H1 (cell line): Measurements from ENCODE around the gene CALD1. TPM values are rescaled to one million over a fixed set of nuclear protein-coding genes. Genes with fewer than 3 reads are reported as not detected.

Source experiments
- CTCF ChIA-PET: fragments of 300-600 bp; sonication (Branson Sonifier 250); formaldehyde crosslinking; loops from one replicate; lab custom pipeline; 2021; ENCODE audit not compliant: partially characterized antibody; lab: Charles Lee
- POLR2A ChIA-PET: fragments of 300-600 bp; sonication (Branson Sonifier 250); formaldehyde crosslinking; loops from one replicate; lab custom pipeline; 2021; ENCODE audit warnings: inconsistent platforms; ENCODE audit not compliant: partially characterized antibody; lab: Charles Lee
- DNase-seq, 2 experiments: peaks; one replicate each; pipeline versions ENCODE4 v3.0.0 to v3.0.0-alpha.2; 2010 to 2022; ENCODE audit warnings: low spot score in 2 of 2, low read depth in 1 of 2, mixed read lengths in 1 of 2
- FAIRE-seq: peaks from 2 replicates; lab custom pipeline; 2011; peaks lifted over from hg19 to GRCh38; lab: Jason Lieb, UNC
- H2AFZ ChIP-seq: 2 replicates; pipeline ENCODE4 v1.8.1; 2012; ENCODE audit warnings: low read length, inconsistent platforms
- H2AK5ac ChIP-seq: 2 replicates; pipeline ENCODE4 v1.6.1; 2013; ENCODE audit warnings: low read depth, low read length
- H2BK120ac ChIP-seq: replicated peaks from 2 replicates; pipeline ENCODE3; 2013; ENCODE audit warnings: low read depth, low read length, inconsistent platforms
- H2BK12ac ChIP-seq: 2 replicates; pipeline ENCODE4 v1.6.1; 2013; ENCODE audit warnings: low read depth, low read length
- H2BK15ac ChIP-seq: 2 replicates; pipeline ENCODE4 v1.6.1; 2013; ENCODE audit warnings: low read length
- H2BK20ac ChIP-seq: 2 replicates; pipeline ENCODE4 v1.6.1; 2013; ENCODE audit warnings: low read length
- H2BK5ac ChIP-seq: 2 replicates; pipeline ENCODE4 v1.6.1; 2013; ENCODE audit warnings: low read depth, low read length
- H3K14ac ChIP-seq: 2 replicates; pipeline ENCODE4 v1.6.1; 2013; ENCODE audit warnings: inconsistent platforms; ENCODE audit not compliant: insufficient read length
- H3K18ac ChIP-seq: 2 replicates; pipeline ENCODE4 v1.6.1; 2013; ENCODE audit warnings: low read length; ENCODE audit errors: extremely low read depth
- H3K23ac ChIP-seq: 2 replicates; pipeline ENCODE4 v1.6.1; 2013; ENCODE audit warnings: inconsistent platforms; ENCODE audit not compliant: insufficient read length
- H3K23me2 ChIP-seq: 2 replicates; pipeline ENCODE4 v1.6.1; 2013; ENCODE audit warnings: low read depth, low read length
- H3K27ac ChIP-seq: 2 replicates; pipeline ENCODE4 v1.6.1; 2011; ENCODE audit warnings: low read depth, low read length, inconsistent platforms
- H3K27me3 ChIP-seq, 4 experiments: replicated peaks in 1 of 4; 1 replicate in 1 of 4; 2 replicates in 3 of 4; pipeline versions ENCODE4 v1.6.1 to v1.8.1; 2011 to 2013; ENCODE audit warnings: low read length in 3 of 4, mild to moderate bottlenecking in 3 of 4, inconsistent platforms in 2 of 4, mixed read lengths in 2 of 4, moderate library complexity in 1 of 4; ENCODE audit not compliant: control insufficient read depth in 3 of 4, insufficient read depth in 3 of 4; ENCODE audit errors: extremely low read depth in 1 of 4
- H3K36me3 ChIP-seq, 4 experiments: 2 replicates each; pipeline versions ENCODE4 v1.6.1 to v1.8.1; 2011 to 2013; ENCODE audit warnings: mild to moderate bottlenecking in 4 of 4, low read length in 3 of 4, moderate library complexity in 2 of 4, control low read depth in 1 of 4, inconsistent platforms in 1 of 4; ENCODE audit not compliant: insufficient read depth in 4 of 4, control insufficient read depth in 2 of 4
- H3K4ac ChIP-seq: replicated peaks from 2 replicates; pipeline ENCODE3; 2013; ENCODE audit warnings: low read length, low read depth, mixed read lengths, inconsistent platforms; ENCODE audit not compliant: insufficient read length
- H3K4me1 ChIP-seq, 4 experiments: replicated peaks in 1 of 4; 1 replicate in 1 of 4; 2 replicates in 3 of 4; pipeline versions ENCODE4 v1.6.1 to v1.8.1; 2011 to 2013; ENCODE audit warnings: low read length in 3 of 4, inconsistent platforms in 2 of 4, mixed read lengths in 1 of 4; ENCODE audit not compliant: insufficient read depth in 4 of 4, control insufficient read depth in 3 of 4
- H3K4me2 ChIP-seq, 2 experiments: 2 replicates each; pipeline versions ENCODE4 v1.6.1 to v1.8.1; 2011 to 2013; ENCODE audit warnings: low read depth in 2 of 2, low read length in 2 of 2, control low read depth in 1 of 2, inconsistent platforms in 1 of 2, mild to moderate bottlenecking in 1 of 2; ENCODE audit not compliant: insufficient read depth in 1 of 2
- H3K4me3 ChIP-seq, 4 experiments: fragments of 200-600, 300-600 bp in 1 of 4; sonication (generic), shearing (Covaris generic), sonication (Bioruptor Twin) in 1 of 4; 2 replicates each; pipeline versions ENCODE4 v1.5.1 to v1.8.1; 2011 to 2016; ENCODE audit warnings: low read length in 4 of 4, low read depth in 3 of 4, control low read depth in 2 of 4, inconsistent platforms in 2 of 4, mild to moderate bottlenecking in 2 of 4, mixed read lengths in 1 of 4, moderate library complexity in 1 of 4; ENCODE audit not compliant: insufficient read depth in 2 of 4; ENCODE audit errors: extremely low read depth in 1 of 4
- H3K56ac ChIP-seq: replicated peaks from 2 replicates; pipeline ENCODE3; 2013; ENCODE audit warnings: low read depth, mild to moderate bottlenecking, mixed read lengths, low read length, inconsistent platforms; ENCODE audit not compliant: insufficient read length
- H3K79me1 ChIP-seq: 2 replicates; pipeline ENCODE4 v1.6.1; 2013; ENCODE audit warnings: low read depth, low read length, control low read depth
- H3K79me2 ChIP-seq, 2 experiments: 2 replicates each; pipeline versions ENCODE4 v1.6.1 to v1.8.1; 2012 to 2013; ENCODE audit warnings: low read length in 2 of 2, mild to moderate bottlenecking in 2 of 2, inconsistent platforms in 1 of 2; ENCODE audit not compliant: insufficient read depth in 2 of 2, control insufficient read depth in 1 of 2
- H3K9ac ChIP-seq, 4 experiments: replicated peaks in 1 of 4; 1 replicate in 1 of 4; 2 replicates in 3 of 4; pipeline versions ENCODE4 v1.6.1 to v1.8.1; 2011 to 2013; ENCODE audit warnings: low read depth in 3 of 4, low read length in 3 of 4, control low read depth in 2 of 4, mild to moderate bottlenecking in 2 of 4, moderate library complexity in 2 of 4, inconsistent platforms in 1 of 4; ENCODE audit errors: extremely low read depth in 1 of 4
- H3K9me3 ChIP-seq, 2 experiments: 2 replicates each; pipeline versions ENCODE4 v1.6.1 to v1.8.1; 2012 to 2013; ENCODE audit warnings: mild to moderate bottlenecking in 2 of 2, moderate library complexity in 2 of 2, control low read depth in 1 of 2, inconsistent platforms in 1 of 2, low read depth in 1 of 2, low read length in 1 of 2, mixed read lengths in 1 of 2; ENCODE audit not compliant: insufficient read depth in 2 of 2
- H4K20me1 ChIP-seq, 2 experiments: replicated peaks in 1 of 2; 2 replicates each; pipeline versions ENCODE3 to v1.8.1; 2011 to 2013; ENCODE audit warnings: inconsistent platforms in 2 of 2, low read length in 2 of 2, mild to moderate bottlenecking in 1 of 2; ENCODE audit not compliant: insufficient read depth in 2 of 2, control insufficient read depth in 1 of 2
- H4K5ac ChIP-seq: 2 replicates; pipeline ENCODE4 v1.6.1; 2013; ENCODE audit warnings: low read length, low read depth, mixed read lengths, inconsistent platforms; ENCODE audit not compliant: insufficient read length
- H4K8ac ChIP-seq: 2 replicates; pipeline ENCODE4 v1.8.0; 2013; ENCODE audit warnings: mild to moderate bottlenecking, moderate library complexity, low read length, inconsistent platforms; ENCODE audit not compliant: insufficient read depth; ENCODE audit errors: extremely low read depth
- H4K91ac ChIP-seq: replicated peaks from 2 replicates; pipeline ENCODE3; 2013; ENCODE audit warnings: low read length, mixed read lengths, inconsistent platforms; ENCODE audit not compliant: insufficient read length
- BCL11A ChIP-seq, 2 experiments: IDR thresholded peaks; one replicate each; pipeline ENCODE4 v1.6.1; 2011; ENCODE audit warnings: low read depth in 2 of 2, low read length in 2 of 2, mild to moderate bottlenecking in 2 of 2
- CTBP2 ChIP-seq: IDR thresholded peaks from 2 replicates; pipeline ENCODE4 v1.7.0; 2011; ENCODE audit warnings: borderline replicate concordance, mild to moderate bottlenecking, moderate library complexity, mixed read lengths, low read length; ENCODE audit not compliant: insufficient read depth, insufficient read length
- EZH2 ChIP-seq: fragments of 200-600 bp; sonication (generic); IDR thresholded peaks from 2 replicates; pipeline ENCODE4 v1.7.1; 2012; ENCODE audit warnings: low read depth, mild to moderate bottlenecking, moderate library complexity, low read length, inconsistent platforms; ENCODE audit not compliant: severe bottlenecking
- JUN ChIP-seq: IDR thresholded peaks from 2 replicates; pipeline ENCODE4 v1.6.1; 2011; ENCODE audit warnings: low read depth, mild to moderate bottlenecking, improper control_type of control experiment, low read length
- KDM1A ChIP-seq: fragments of 200-600, 300-600 bp; sonication (generic); IDR thresholded peaks from 2 replicates; pipeline ENCODE4 v1.7.1; 2016; ENCODE audit warnings: mild to moderate bottlenecking, low read length, borderline replicate concordance
- KDM4A ChIP-seq: IDR thresholded peaks from one replicate; pipeline ENCODE4 v1.7.1; 2012; ENCODE audit warnings: low read depth, mild to moderate bottlenecking, moderate library complexity, low read length, inconsistent platforms; ENCODE audit not compliant: severe bottlenecking
- KDM5A ChIP-seq: fragments of 200-600 bp; IDR thresholded peaks from 2 replicates; pipeline ENCODE4 v1.7.1; 2012; ENCODE audit warnings: mild to moderate bottlenecking, low read length, inconsistent platforms, mixed read lengths
- NANOG ChIP-seq: IDR thresholded peaks from 2 replicates; pipeline ENCODE4 v1.6.1; 2011; ENCODE audit warnings: low read length, low read depth, mild to moderate bottlenecking, inconsistent platforms; ENCODE audit not compliant: insufficient read depth, poor library complexity, severe bottlenecking
- POLR2A ChIP-seq, 2 experiments: IDR thresholded peaks; 1 replicate in 1 of 2; 2 replicates in 1 of 2; pipeline ENCODE4 v1.6.1; 2011; ENCODE audit warnings: low read depth in 2 of 2, low read length in 2 of 2, mild to moderate bottlenecking in 2 of 2; ENCODE audit errors: control extremely low read depth in 1 of 2
- RAD21 ChIP-seq, 2 experiments: IDR thresholded peaks in 1 of 2; conservative IDR thresholded peaks in 1 of 2; 2 replicates each; pipeline ENCODE4 v1.6.1; 2011; ENCODE audit warnings: low read depth in 2 of 2, low read length in 2 of 2, improper control_type of control experiment in 1 of 2, inconsistent platforms in 1 of 2, mild to moderate bottlenecking in 1 of 2, moderate library complexity in 1 of 2
- RFX5 ChIP-seq: IDR thresholded peaks from 2 replicates; pipeline ENCODE4 v1.6.1; 2011; ENCODE audit warnings: low read depth, low read length, improper control_type of control experiment, borderline replicate concordance
- SAP30 ChIP-seq: fragments of 300-600 bp; sonication (generic); IDR thresholded peaks from 2 replicates; pipeline ENCODE4 v1.7.1; 2012; ENCODE audit warnings: low read length, moderate library complexity, mild to moderate bottlenecking, inconsistent platforms; ENCODE audit not compliant: insufficient read depth, insufficient replicate concordance
- TEAD4 ChIP-seq: IDR thresholded peaks from 2 replicates; pipeline ENCODE4 v1.6.1; 2012; ENCODE audit warnings: low read depth, low read length, inconsistent platforms, mixed read lengths
- WGBS, 2 experiments: shearing (Covaris generic) in 1 of 2; methylation state at CpG; one replicate each; pipeline versions ENCODE4 v1.1.6 to v1.1.7; 2013 to 2015; ENCODE audit warnings: low lambda C conversion rate in 2 of 2, mixed read lengths in 2 of 2, inconsistent platforms in 1 of 2, low coverage in 1 of 2, missing lambda C conversion rate in 1 of 2; ENCODE audit not compliant: insufficient replicate concordance in 2 of 2, insufficient coverage in 1 of 2, insufficient read length in 1 of 2; ENCODE audit errors: extremely low coverage in 1 of 2, missing lambda C conversion rate in 1 of 2; 5-methylcytosine and 5-hydroxymethylcytosine counted together
- polyA plus RNA-seq, 7 experiments: library from polyadenylated mRNA; depleted of rRNA in 3 of 7; stranded (reverse) in 5 of 7; unstranded in 2 of 7; fragments of >200 nt in 5 of 7; fragments of 200-250 nt in 2 of 7; gene quantifications; 1 replicate in 5 of 7; 2 replicates in 1 of 7; 4 replicates in 1 of 7; pipeline versions ENCODE4 v1.2.1 to v1.2.3, GENCODE V29; 2011 to 2013; ENCODE audit warnings: missing spikeins in 2 of 7, mixed read lengths in 2 of 7
- total RNA-seq: library from RNA; stranded (reverse); fragmentation: NEBNext Ultra II Directional; extraction: Animal tissue kit (Norgen Biotek cat#: 25700); gene quantifications from 2 replicates; pipeline ENCODE4 v1.2.1, GENCODE V29; 2021

CALD1 gene
- total and polyA plus RNA-seq, 2 of the 8 experiments (the other 6 are each of a cell fraction or from before 2014, with no cell fraction given): 34.3 to 177 TPM

DNA sequence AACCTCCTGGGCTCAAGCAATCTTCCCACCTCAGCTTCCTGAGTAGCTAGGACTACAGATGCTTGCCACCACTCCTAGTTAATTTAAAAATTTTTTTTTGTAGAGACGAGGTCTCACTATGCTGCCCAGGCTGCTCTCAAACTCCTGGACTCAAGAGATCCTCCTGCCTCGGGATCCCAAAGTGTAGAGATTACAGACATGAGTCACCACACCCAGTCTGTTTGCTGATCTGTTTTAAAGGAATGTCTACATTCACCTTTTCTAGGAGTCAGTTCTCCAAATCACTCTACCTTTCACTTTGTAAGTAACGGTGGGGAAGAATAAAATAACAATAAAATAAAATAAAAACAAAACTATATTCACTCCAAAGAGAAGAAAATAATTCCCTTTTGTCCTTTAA is 120.3 kb downstream of the CALD1 start:
- Histone ChIP-seq H2BK15ac (no peak overlapping the region), H3K56ac (no peak overlapping the region), H4K5ac (no peak overlapping the region), H2AFZ (no peak overlapping the region), H3K23ac (no peak overlapping the region), H3K27me3 (no peaks in the 10 kb centered on the region), H3K9ac (no peak overlapping the region), H3K4ac (no peak overlapping the region), H3K27ac (no peak overlapping the region), H2BK5ac (no peak overlapping the region), H3K23me2 (no peaks in the 10 kb centered on the region), H4K8ac (no peak overlapping the region), H4K91ac (no peak overlapping the region), H2AK5ac (no peak overlapping the region), H3K18ac (no peak overlapping the region), H3K79me1 (no peaks in the 10 kb centered on the region; the same call in 1 of the 2 replicates), H3K4me3 (no peak overlapping the region), H3K9me3 (no peaks in the 10 kb centered on the region), H3K36me3 (peaks cover 0 to 5% (median 0%) of the 10 kb centered on the region in 4 experiments; a peak in 1 of 8 replicates), H3K79me2 (peaks cover 0 to 27% of the 10 kb centered on the region in 2 experiments; a peak in 3 of 4 replicates), H3K4me2 (no peak overlapping the region), H4K20me1 (peaks cover 0 to 3% of the 10 kb centered on the region in 2 experiments), H2BK20ac (no peak overlapping the region), H2BK120ac (no peak overlapping the region), H3K14ac (no peak overlapping the region), H2BK12ac (no peak overlapping the region), H3K4me1 (peaks cover 0 to 5% (median under 1%) of the 10 kb centered on the region in 4 experiments; a peak in 2 of 7 replicates)
- DNase-seq (no peak), FAIRE-seq (no peak)
- POLR2A ChIA-PET: interaction anchor here (1.9 kb wide), 1 partner anchor 9 kb away, joined by 7 read pairs; no protein-coding TSS in a partner anchor
- 79% methylated on average over 3 of the region's 3 CpGs; no CpG with 5 or more reads in 1 of the 2 experiments for WGBS, 2 experiments
- CTCF ChIA-PET: interaction anchor here (0.8 kb wide), 1 partner anchor 198 kb away, joined by 3 read pairs; no protein-coding TSS in a partner anchor
- TF ChIP-seq RFX5 (no peak), JUN (no peak), BCL11A (IDR thresholded peaks at IDR 0.05; ENCODE audit: low read depth in 2 of 2, low read length in 2 of 2) (no peak), POLR2A (IDR thresholded peaks at IDR 0.05; ENCODE audit: control extremely low read depth in 1 of 2, low read depth in 2 of 2, low read length in 2 of 2) (no peak), CTBP2 (no peak), TEAD4 (no peak), KDM4A (no peak), EZH2 (no peak), KDM5A (no peak), RAD21 (IDR thresholded peaks at IDR 0.05 in 1 of 2, conservative IDR thresholded peaks at IDR 0.05 in 1 of 2; ENCODE audit: low read depth in 2 of 2, low read length in 2 of 2) (no peak), NANOG (no peak), KDM1A (no peak), SAP30 (no peak)
